ENCODE results near the gene ISOC2. TPM values are rescaled to one million over a fixed set of nuclear protein-coding genes. Genes with fewer than 3 reads are reported as not detected.

ISOC2 gene
- total and polyA plus RNA-seq, 9 of the 15 experiments (the other 6 are each of a cell fraction or from before 2014, with no cell fraction given) = 1.2 to 229 (median 58.3) TPM

DNA sequence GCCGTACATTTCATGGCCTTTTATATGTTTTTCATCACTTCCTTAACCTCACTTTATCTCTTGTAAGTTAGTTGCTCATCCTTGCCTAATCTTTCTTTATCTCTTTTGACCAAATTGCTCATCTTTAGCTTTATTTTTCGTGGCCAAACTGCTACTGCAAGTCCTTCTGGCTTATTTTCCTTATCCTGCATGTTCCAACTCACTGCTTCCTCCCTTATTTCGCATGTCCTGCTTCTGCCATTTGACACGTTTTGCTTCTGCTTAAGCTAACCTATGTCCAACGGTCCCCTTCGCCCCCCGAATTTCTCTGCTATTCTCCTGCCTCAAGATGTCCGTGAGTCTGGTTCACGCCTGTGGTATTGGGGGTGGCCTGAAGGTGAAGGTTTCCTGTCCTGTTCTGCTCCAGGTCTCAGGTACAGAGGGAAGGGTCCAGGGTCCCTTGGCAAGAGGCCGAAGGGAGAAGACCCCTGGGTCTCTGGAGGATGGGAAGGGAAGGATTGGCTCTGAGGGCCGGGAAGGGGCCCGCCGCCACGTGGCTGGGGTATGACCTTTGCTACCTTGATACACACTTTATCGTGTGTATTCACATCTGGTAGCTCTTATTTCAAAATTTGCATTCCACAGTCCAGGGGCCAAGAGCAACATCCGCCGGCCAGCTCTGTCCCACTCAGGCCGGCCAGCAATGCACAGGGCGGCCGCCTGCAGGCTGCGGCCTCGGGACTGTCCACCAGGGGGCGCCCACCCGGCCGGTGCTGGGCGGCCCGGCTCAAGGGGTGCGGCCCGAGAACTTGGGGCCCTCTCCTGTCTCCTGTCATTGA lies 6.0 kb upstream of the ISOC2 start (continued):
- TF ChIP-seq RAD21 (CRISPR knock-in tag; conservative IDR thresholded peaks at IDR 0.05 in 1 of 2, IDR thresholded peaks at IDR 0.05 in 1 of 2) = peak; percentile 55 to 72
- TF ChIP-seq, protein P1, sequence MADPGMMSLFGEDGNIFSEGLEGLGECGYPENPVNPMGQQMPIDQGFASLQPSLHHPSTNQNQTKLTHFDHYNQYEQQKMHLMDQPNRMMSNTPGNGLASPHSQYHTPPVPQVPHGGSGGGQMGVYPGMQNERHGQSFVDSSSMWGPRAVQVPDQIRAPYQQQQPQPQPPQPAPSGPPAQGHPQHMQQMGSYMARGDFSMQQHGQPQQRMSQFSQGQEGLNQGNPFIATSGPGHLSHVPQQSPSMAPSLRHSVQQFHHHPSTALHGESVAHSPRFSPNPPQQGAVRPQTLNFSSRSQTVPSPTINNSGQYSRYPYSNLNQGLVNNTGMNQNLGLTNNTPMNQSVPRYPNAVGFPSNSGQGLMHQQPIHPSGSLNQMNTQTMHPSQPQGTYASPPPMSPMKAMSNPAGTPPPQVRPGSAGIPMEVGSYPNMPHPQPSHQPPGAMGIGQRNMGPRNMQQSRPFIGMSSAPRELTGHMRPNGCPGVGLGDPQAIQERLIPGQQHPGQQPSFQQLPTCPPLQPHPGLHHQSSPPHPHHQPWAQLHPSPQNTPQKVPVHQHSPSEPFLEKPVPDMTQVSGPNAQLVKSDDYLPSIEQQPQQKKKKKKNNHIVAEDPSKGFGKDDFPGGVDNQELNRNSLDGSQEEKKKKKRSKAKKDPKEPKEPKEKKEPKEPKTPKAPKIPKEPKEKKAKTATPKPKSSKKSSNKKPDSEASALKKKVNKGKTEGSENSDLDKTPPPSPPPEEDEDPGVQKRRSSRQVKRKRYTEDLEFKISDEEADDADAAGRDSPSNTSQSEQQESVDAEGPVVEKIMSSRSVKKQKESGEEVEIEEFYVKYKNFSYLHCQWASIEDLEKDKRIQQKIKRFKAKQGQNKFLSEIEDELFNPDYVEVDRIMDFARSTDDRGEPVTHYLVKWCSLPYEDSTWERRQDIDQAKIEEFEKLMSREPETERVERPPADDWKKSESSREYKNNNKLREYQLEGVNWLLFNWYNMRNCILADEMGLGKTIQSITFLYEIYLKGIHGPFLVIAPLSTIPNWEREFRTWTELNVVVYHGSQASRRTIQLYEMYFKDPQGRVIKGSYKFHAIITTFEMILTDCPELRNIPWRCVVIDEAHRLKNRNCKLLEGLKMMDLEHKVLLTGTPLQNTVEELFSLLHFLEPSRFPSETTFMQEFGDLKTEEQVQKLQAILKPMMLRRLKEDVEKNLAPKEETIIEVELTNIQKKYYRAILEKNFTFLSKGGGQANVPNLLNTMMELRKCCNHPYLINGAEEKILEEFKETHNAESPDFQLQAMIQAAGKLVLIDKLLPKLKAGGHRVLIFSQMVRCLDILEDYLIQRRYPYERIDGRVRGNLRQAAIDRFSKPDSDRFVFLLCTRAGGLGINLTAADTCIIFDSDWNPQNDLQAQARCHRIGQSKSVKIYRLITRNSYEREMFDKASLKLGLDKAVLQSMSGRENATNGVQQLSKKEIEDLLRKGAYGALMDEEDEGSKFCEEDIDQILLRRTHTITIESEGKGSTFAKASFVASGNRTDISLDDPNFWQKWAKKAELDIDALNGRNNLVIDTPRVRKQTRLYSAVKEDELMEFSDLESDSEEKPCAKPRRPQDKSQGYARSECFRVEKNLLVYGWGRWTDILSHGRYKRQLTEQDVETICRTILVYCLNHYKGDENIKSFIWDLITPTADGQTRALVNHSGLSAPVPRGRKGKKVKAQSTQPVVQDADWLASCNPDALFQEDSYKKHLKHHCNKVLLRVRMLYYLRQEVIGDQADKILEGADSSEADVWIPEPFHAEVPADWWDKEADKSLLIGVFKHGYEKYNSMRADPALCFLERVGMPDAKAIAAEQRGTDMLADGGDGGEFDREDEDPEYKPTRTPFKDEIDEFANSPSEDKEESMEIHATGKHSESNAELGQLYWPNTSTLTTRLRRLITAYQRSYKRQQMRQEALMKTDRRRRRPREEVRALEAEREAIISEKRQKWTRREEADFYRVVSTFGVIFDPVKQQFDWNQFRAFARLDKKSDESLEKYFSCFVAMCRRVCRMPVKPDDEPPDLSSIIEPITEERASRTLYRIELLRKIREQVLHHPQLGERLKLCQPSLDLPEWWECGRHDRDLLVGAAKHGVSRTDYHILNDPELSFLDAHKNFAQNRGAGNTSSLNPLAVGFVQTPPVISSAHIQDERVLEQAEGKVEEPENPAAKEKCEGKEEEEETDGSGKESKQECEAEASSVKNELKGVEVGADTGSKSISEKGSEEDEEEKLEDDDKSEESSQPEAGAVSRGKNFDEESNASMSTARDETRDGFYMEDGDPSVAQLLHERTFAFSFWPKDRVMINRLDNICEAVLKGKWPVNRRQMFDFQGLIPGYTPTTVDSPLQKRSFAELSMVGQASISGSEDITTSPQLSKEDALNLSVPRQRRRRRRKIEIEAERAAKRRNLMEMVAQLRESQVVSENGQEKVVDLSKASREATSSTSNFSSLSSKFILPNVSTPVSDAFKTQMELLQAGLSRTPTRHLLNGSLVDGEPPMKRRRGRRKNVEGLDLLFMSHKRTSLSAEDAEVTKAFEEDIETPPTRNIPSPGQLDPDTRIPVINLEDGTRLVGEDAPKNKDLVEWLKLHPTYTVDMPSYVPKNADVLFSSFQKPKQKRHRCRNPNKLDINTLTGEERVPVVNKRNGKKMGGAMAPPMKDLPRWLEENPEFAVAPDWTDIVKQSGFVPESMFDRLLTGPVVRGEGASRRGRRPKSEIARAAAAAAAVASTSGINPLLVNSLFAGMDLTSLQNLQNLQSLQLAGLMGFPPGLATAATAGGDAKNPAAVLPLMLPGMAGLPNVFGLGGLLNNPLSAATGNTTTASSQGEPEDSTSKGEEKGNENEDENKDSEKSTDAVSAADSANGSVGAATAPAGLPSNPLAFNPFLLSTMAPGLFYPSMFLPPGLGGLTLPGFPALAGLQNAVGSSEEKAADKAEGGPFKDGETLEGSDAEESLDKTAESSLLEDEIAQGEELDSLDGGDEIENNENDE (IDR thresholded peaks at IDR 0.05; ENCODE audit: low read depth, low read length) = no peak
- TF ChIP-seq LEF1 (IDR thresholded peaks at IDR 0.05) = peak; percentile 91; the same call in 1 of the 2 replicates
- TF ChIP-seq C11orf30 (IDR thresholded peaks at IDR 0.05; ENCODE audit: low read depth) = peak; percentile 52
- TF ChIP-seq, protein P2, sequence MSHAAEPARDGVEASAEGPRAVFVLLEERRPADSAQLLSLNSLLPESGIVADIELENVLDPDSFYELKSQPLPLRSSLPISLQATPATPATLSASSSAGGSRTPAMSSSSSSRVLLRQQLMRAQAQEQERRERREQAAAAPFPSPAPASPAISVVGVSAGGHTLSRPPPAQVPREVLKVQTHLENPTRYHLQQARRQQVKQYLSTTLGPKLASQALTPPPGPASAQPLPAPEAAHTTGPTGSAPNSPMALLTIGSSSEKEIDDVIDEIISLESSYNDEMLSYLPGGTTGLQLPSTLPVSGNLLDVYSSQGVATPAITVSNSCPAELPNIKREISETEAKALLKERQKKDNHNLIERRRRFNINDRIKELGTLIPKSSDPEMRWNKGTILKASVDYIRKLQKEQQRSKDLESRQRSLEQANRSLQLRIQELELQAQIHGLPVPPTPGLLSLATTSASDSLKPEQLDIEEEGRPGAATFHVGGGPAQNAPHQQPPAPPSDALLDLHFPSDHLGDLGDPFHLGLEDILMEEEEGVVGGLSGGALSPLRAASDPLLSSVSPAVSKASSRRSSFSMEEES (CRISPR knock-in tag; IDR thresholded peaks at IDR 0.05) = no peak
- no peak for TF ChIP-seq ZNF133 (CRISPR knock-in tag; IDR thresholded peaks at IDR 0.05)
- no peak for TF ChIP-seq JUNB (CRISPR knock-in tag; conservative IDR thresholded peaks at IDR 0.05)
- peak; percentile 19; the same call in 1 of the 2 replicates for TF ChIP-seq CBFB (CRISPR knock-in tag; IDR thresholded peaks at IDR 0.05)
- TF ChIP-seq ZNF24 (IDR thresholded peaks at IDR 0.05) = peak; percentile 71
- TF ChIP-seq ZNF263 (CRISPR knock-in tag; IDR thresholded peaks at IDR 0.05; ENCODE audit: borderline replicate concordance) = no peak; the same call in 1 of the 2 replicates
- TF ChIP-seq, protein P3, sequence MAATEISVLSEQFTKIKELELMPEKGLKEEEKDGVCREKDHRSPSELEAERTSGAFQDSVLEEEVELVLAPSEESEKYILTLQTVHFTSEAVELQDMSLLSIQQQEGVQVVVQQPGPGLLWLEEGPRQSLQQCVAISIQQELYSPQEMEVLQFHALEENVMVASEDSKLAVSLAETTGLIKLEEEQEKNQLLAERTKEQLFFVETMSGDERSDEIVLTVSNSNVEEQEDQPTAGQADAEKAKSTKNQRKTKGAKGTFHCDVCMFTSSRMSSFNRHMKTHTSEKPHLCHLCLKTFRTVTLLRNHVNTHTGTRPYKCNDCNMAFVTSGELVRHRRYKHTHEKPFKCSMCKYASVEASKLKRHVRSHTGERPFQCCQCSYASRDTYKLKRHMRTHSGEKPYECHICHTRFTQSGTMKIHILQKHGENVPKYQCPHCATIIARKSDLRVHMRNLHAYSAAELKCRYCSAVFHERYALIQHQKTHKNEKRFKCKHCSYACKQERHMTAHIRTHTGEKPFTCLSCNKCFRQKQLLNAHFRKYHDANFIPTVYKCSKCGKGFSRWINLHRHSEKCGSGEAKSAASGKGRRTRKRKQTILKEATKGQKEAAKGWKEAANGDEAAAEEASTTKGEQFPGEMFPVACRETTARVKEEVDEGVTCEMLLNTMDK (IDR thresholded peaks at IDR 0.05; ENCODE audit: borderline replicate concordance, insufficient read depth, low read depth, low read length, poor library complexity, severe bottlenecking) = peak; percentile 81
